BLaER1 treated with 17β-estradiol and CSF1 and Interleukin-3, amounts not matched to agents 10 nM and 100 nM (cell line): ENCODE data around the gene PDZK1IP1.
A peak's percentile ranks its signal among the peaks of the same experiment; 100 is the strongest.

Experiments used
- H3K27ac ChIP-seq, 11 experiments: shearing (Covaris generic); formaldehyde crosslinking; 2 replicates each; pipeline ENCODE4 v1.8.1; 2022
- H3K27me3 ChIP-seq, 11 experiments: shearing (Covaris generic); formaldehyde crosslinking; 2 replicates each; pipeline ENCODE4 v1.8.1; 2022
- H3K36me3 ChIP-seq, 11 experiments: shearing (Covaris generic); formaldehyde crosslinking; 2 replicates each; pipeline ENCODE4 v1.8.1; 2022
- H3K4me1 ChIP-seq, 10 experiments: shearing (Covaris generic); formaldehyde crosslinking; 2 replicates each; pipeline ENCODE4 v1.8.1; 2022
- H3K4me2 ChIP-seq, 11 experiments: shearing (Covaris generic); formaldehyde crosslinking; 2 replicates each; pipeline ENCODE4 v1.8.1; 2022
- H3K4me3 ChIP-seq, 10 experiments: shearing (Covaris generic); formaldehyde crosslinking; 2 replicates each; pipeline ENCODE4 v1.8.1; 2022
- H3K9ac ChIP-seq, 11 experiments: shearing (Covaris generic); formaldehyde crosslinking; 2 replicates each; pipeline ENCODE4 v1.8.1; 2022
- H3K9me3 ChIP-seq, 11 experiments: shearing (Covaris generic); formaldehyde crosslinking; replicated peaks in 1 of 11; 2 replicates each; pipeline ENCODE4 v1.8.1; 2022
- H4K20me1 ChIP-seq, 11 experiments: shearing (Covaris generic); formaldehyde crosslinking; 2 replicates each; pipeline ENCODE4 v1.8.1; 2022
- Cebpa-rat ChIP-seq, 11 experiments: shearing (Covaris generic); IDR thresholded peaks; 2 replicates each; pipeline ENCODE4 v1.8.1; 2022

PDZK1IP1 gene

DNA sequence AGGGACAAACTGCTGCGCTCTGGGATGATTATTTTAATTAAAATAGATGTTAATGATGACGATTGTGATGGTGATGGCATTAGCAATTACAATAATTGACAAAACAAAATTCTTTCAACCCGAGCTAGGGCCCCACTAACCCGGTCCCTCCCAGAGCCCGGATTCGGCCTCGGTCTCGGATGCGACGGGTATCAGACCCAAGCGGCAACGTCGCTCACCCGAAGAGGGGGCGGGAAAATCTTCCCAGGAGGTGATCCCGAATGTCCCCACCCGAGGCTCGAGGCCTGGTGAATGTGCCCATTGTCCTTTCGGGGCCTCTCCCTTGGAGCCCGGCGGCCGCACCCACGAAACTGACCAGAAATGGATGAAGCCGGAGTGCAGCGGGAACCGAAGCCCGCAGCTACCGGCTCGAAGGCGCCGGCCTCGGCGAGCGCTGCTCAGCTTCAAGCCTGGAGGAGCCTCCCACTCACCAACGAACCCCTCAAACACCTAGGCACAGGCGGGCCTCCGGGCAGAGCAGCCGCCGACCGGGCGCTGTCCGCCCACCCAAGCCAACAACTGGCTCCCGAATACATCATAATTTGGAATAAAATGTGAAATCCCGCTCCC, 41.0 kb upstream of the PDZK1IP1 start:
- H3K27ac ChIP-seq: no peak overlapping the region
- peaks cover 0 to 36% (median 3%) of the 10 kb centered on the region in 11 experiments; a peak in 9 of 22 replicates for H4K20me1 ChIP-seq
- H3K4me3 ChIP-seq: peak overlapping the region in 4 of 10 experiments; percentile 25 to 52 (median 42); a peak in 8 of 20 replicates
- no peaks in the 10 kb centered on the region for H3K36me3 ChIP-seq
- peaks cover 10 to 68% (median 30%) of the 10 kb centered on the region in 10 experiments for H3K4me1 ChIP-seq
- TF ChIP-seq Cebpa-rat (IDR thresholded peaks at IDR 0.05): no peak
- peaks cover 0 to 40% (median 12%) of the 10 kb centered on the region in 11 experiments; a peak in 17 of 22 replicates for H3K9me3 ChIP-seq
- H3K4me2 ChIP-seq: peak overlapping the region in 5 of 11 experiments; percentile 26 to 84 (median 79); a peak in 10 of 22 replicates
- peaks cover 79 to 100% (median 100%) of the 10 kb centered on the region in 11 experiments for H3K27me3 ChIP-seq
- H3K9ac ChIP-seq: 0 out of 22 replicates have a peak overlapping the region, but pooled peaks of 1 of the 11 experiments have one; percentile 22

- Histone ChIP-seq H3K27ac (no peak overlapping the region), H3K4me3 (peak overlapping the region in 4 of 10 experiments; percentile 11 to 43 (median 33); a peak in 4 of 20 replicates), H3K36me3 (no peaks in the 10 kb centered on the region), H3K4me2 (peak overlapping the region in 3 of 11 experiments; percentile 79 to 84 (median 82); a peak in 4 of 22 replicates), H3K27me3 (peaks cover 86 to 100% (median 100%) of the 10 kb centered on the region in 11 experiments), H3K9ac (0 out of 22 replicates have a peak overlapping the region, but pooled peaks of 1 of the 11 experiments have one; percentile 22), H3K9me3 (peaks cover 0 to 40% (median 12%) of the 10 kb centered on the region in 11 experiments; a peak in 17 of 22 replicates), H3K4me1 (peaks cover 3 to 63% (median 23%) of the 10 kb centered on the region in 10 experiments), H4K20me1 (peaks cover 0 to 36% (median 3%) of the 10 kb centered on the region in 11 experiments; a peak in 9 of 22 replicates)
- TF ChIP-seq Cebpa-rat (IDR thresholded peaks at IDR 0.05): no peak
These were observed 40.3 kb upstream of the PDZK1IP1 start for GRCh38 chr1:47229886-47230691.

DNA sequence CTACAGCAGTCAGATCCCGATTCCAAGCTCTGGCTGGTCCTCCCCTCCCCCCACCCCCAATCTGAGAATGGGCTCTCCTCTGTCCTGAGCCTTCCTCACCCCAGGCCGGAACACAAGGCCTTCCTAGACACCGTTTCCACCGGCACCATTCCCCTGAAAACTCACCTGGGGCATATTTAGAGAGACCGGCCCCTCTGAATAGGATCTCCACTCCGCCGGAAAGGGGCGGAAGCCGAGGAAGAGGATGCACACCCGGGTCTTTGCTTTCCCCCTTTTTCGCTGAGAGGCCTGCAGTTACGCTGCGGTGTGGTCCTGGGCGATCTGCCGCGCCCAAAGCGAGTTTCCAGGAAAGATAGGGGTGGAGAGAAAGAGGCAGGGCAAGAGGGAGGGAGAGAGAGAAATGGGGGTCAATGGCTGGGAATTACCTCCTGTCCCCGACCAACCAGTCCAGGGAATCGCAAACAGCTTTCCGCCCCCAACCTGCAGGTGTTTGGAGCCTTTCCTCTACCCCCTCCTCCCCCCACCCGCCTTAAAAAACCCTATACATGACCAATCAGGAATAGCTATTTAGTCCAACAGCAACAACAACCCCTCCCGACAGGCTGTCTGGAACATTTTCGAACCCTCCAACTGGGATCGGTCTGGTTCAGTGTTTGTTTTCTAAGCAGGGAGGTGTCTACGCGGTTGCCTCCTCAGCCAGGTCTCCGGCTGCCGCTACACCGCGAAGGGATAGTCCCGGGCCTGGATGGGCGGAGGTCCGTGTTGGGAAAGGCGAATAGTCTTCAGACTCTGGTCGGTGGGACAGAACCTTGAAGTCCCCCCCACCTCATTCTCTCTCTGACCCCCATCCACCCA, 39.4 kb upstream of the PDZK1IP1 start:
- TF ChIP-seq Cebpa-rat (IDR thresholded peaks at IDR 0.05): no peak
- Histone ChIP-seq H3K36me3 (no peaks in the 10 kb centered on the region), H4K20me1 (peaks cover 0 to 36% (median 3%) of the 10 kb centered on the region in 11 experiments; a peak in 9 of 22 replicates), H3K9me3 (peaks cover 0 to 40% (median 12%) of the 10 kb centered on the region in 11 experiments; a peak in 17 of 22 replicates), H3K9ac (no peak overlapping the region), H3K27ac (no peak overlapping the region), H3K4me3 (peak overlapping the region in 3 of 10 experiments; percentile 4 to 34 (median 11); a peak in 2 of 20 replicates), H3K27me3 (peaks cover 94 to 100% (median 100%) of the 10 kb centered on the region in 11 experiments), H3K4me1 (peaks cover 0 to 54% (median 17%) of the 10 kb centered on the region in 10 experiments; a peak in 17 of 20 replicates), H3K4me2 (peak overlapping the region in 4 of 11 experiments; percentile 7 to 52 (median 32); a peak in 6 of 22 replicates)

DNA sequence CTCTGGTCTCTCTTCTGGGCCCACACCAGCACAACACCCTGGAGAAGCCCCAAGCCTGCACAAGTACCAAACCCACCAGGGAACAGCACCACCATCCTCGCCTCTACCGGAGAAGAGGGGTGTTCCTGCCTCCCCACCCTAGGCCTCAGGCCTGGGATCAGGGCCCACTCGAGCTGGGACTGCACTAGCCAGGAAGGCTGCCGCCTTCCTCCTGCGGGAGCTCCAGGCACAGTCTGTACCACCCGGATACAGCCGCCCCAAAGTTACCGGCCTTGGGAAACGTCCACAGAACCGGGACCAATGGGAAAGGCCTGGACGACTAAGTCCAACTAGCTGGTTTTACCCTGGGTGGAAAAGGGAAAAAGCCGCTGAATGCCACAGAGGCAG, 38.8 kb upstream of the PDZK1IP1 start:
- Histone ChIP-seq H3K9ac (no peak overlapping the region; a peak in 1 of 22 replicates), H3K4me2 (peak overlapping the region in 2 of 11 experiments; percentile 39 to 52; a peak in 4 of 22 replicates), H3K4me3 (peak overlapping the region in 2 of 10 experiments; percentile 4 to 34; a peak in 2 of 20 replicates), H4K20me1 (peaks cover 0 to 36% (median 6%) of the 10 kb centered on the region in 11 experiments; a peak in 9 of 22 replicates), H3K9me3 (peaks cover 0 to 40% (median 12%) of the 10 kb centered on the region in 11 experiments; a peak in 17 of 22 replicates), H3K36me3 (no peaks in the 10 kb centered on the region), H3K27ac (no peak overlapping the region), H3K4me1 (peaks cover 0 to 48% (median 16%) of the 10 kb centered on the region in 10 experiments; a peak in 17 of 20 replicates), H3K27me3 (peaks cover 96 to 100% (median 100%) of the 10 kb centered on the region in 11 experiments)
- no peak for TF ChIP-seq Cebpa-rat (IDR thresholded peaks at IDR 0.05)

DNA sequence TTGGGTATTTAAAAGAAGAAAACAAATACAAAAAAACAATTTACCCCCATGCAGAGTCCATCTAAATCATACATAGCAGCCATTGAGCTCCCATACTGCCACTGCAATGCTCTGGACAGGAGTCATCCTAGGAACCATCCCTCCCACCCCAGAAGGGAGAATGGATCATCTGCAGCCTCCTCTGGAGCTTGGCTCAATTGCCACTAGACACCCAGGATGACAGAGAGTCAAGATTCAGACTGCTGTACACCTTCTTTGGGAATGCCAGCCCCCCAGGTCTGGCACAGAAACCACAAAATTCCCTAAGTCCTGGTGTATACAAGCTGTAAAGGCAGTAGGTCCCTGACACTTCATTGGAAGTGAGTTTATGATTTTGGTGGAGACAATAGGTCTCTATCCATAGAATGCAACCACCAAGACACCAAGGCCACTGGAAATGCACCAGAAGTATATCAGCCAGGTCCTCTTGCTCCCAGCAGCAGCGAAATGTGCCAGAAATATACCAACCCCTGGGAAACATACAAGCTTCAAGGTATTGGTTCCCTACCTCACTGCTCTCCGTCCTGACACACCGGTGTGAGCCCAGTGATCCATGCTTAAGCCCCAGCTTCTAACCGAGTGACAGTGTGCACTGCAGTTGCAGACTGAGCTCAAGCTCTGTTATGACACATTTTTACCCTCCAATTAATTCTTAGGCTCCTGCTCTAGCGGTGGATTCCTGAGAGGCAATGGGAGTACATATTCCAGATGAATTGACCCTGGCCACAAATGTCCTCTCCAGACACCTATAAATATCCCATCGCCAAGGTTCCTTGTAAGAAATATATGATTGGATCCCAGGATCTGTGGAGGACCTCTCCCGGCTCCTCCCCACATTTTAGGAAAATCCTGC, 37.8 kb upstream of the PDZK1IP1 start:
- Histone ChIP-seq H3K9me3 (peaks cover 0 to 35% (median 12%) of the 10 kb centered on the region in 11 experiments; a peak in 17 of 22 replicates), H3K4me3 (no peak overlapping the region), H4K20me1 (peaks cover 0 to 36% (median 6%) of the 10 kb centered on the region in 11 experiments; a peak in 9 of 22 replicates), H3K27ac (no peak overlapping the region), H3K4me1 (peaks cover 0 to 43% (median 15%) of the 10 kb centered on the region in 10 experiments; a peak in 17 of 20 replicates), H3K4me2 (no peak overlapping the region), H3K36me3 (no peaks in the 10 kb centered on the region), H3K27me3 (peaks cover 96 to 100% (median 100%) of the 10 kb centered on the region in 11 experiments), H3K9ac (no peak overlapping the region)
- TF ChIP-seq Cebpa-rat (IDR thresholded peaks at IDR 0.05): no peak

GRCh38 chr1:47226839-47227215, 37.0 kb upstream of the PDZK1IP1 start:
- H3K4me1 ChIP-seq: peaks cover 0 to 41% (median 12%) of the 10 kb centered on the region in 10 experiments; a peak in 17 of 20 replicates
- no peak overlapping the region for H3K9ac ChIP-seq
- no peak overlapping the region for H3K27ac ChIP-seq
- no peak for TF ChIP-seq Cebpa-rat (IDR thresholded peaks at IDR 0.05)
- H4K20me1 ChIP-seq: peaks cover 0 to 36% (median 6%) of the 10 kb centered on the region in 11 experiments; a peak in 9 of 22 replicates
- H3K4me2 ChIP-seq: no peak overlapping the region
- H3K27me3 ChIP-seq: peaks cover 91 to 97% (median 95%) of the 10 kb centered on the region in 11 experiments
- H3K4me3 ChIP-seq: no peak overlapping the region
- no peaks in the 10 kb centered on the region for H3K36me3 ChIP-seq
- H3K9me3 ChIP-seq: peaks cover 0 to 28% (median 11%) of the 10 kb centered on the region in 11 experiments; a peak in 16 of 22 replicates
